ENCODE measurements around the gene KATNB1.
"Not testable (repeated sequence)": the region's sequence is repeated elsewhere in the genome, so short reads cannot be mapped to it uniquely, and the experiment has no call there.

Gene KATNB1

GRCh38 chr16:57703416-57704010, 32.1 kb upstream of the KATNB1 start:
- DNase-seq = no peak

GRCh38 chr16:57704011-57704904, 31.3 kb upstream of the KATNB1 start:
- no peak for DNase-seq

- no peak for DNase-seq
These were observed 30.4 kb upstream of the KATNB1 start for GRCh38 chr16:57704905-57705852.

- DNase-seq = no peak
These were observed 28.9 kb upstream of the KATNB1 start for GRCh38 chr16:57706717-57707116.

- DNase-seq = no peak
These were observed 28.2 kb upstream of the KATNB1 start for GRCh38 chr16:57707331-57707730.

- DNase-seq = no peak
These were observed 27.4 kb upstream of the KATNB1 start for GRCh38 chr16:57708168-57708567.

GRCh38 chr16:57709663-57710062, 25.9 kb upstream of the KATNB1 start:
- DNase-seq = no peak

- DNase-seq = no peak
These were observed 24.2 kb upstream of the KATNB1 start for GRCh38 chr16:57711346-57711745.

- DNase-seq = no peak
These were observed 23.6 kb upstream of the KATNB1 start for GRCh38 chr16:57711993-57712392.

- not testable (repeated sequence) for DNase-seq
These were observed 23.0 kb upstream of the KATNB1 start for GRCh38 chr16:57712569-57712968.

- no peak for DNase-seq
These were observed 22.0 kb upstream of the KATNB1 start for GRCh38 chr16:57713596-57713995.

- DNase-seq = no peak
These were observed 21.5 kb upstream of the KATNB1 start for GRCh38 chr16:57714047-57714446.

GRCh38 chr16:57720142-57720575, 15.4 kb upstream of the KATNB1 start:
- no peak for DNase-seq

GRCh38 chr16:57721356-57722209, 14.0 kb upstream of the KATNB1 start:
- no peak for DNase-seq

GRCh38 chr16:57722210-57722499, 13.4 kb upstream of the KATNB1 start:
- DNase-seq = no peak

GRCh38 chr16:57722651-57723050, 12.9 kb upstream of the KATNB1 start:
- DNase-seq = no peak

- no peak for DNase-seq
These were observed 12.4 kb upstream of the KATNB1 start for GRCh38 chr16:57723170-57723569.

GRCh38 chr16:57724531-57724930, 11.0 kb upstream of the KATNB1 start:
- DNase-seq = no peak

- DNase-seq = no peak
These were observed 10.4 kb upstream of the KATNB1 start for GRCh38 chr16:57725151-57725550.

GRCh38 chr16:57725554-57725953, 10.0 kb upstream of the KATNB1 start:
- DNase-seq = no peak

- no peak for DNase-seq
These were observed 9.6 kb upstream of the KATNB1 start for GRCh38 chr16:57725976-57726375.

- no peak for DNase-seq
These were observed 9.1 kb upstream of the KATNB1 start for GRCh38 chr16:57726433-57726947.
